Upper lobe of left lung (tissue), 6 donors: Measurements from ENCODE around the gene FRAT1. TPM values are rescaled to one million over a fixed set of nuclear protein-coding genes. Genes with fewer than 3 reads are reported as not detected.
A peak's percentile ranks its signal among the peaks of the same experiment; 100 is the strongest.

Experiments used
- ATAC-seq, 2 donors: fragments of 200-7000 bp; cut with Tn5 transposase; one replicate each; pipeline ENCODE4 v1.9.1; 2022; ENCODE audit warnings: mild to moderate bottlenecking in 2 of 2, moderate library complexity in 2 of 2; ENCODE audit not compliant: low FRiP score in 2 of 2
- DNase-seq, 2 donors: peaks; one replicate each; pipeline ENCODE4 v3.0.0-alpha.2; 2019 to 2020
- H3K27ac ChIP-seq, 4 donors: fragments of 200-600 bp; sonication (generic); one replicate each; pipeline ENCODE4 v1.5.1; 2016 to 2019
- H3K27me3 ChIP-seq, 4 donors: fragments of 200-600 bp; sonication (generic); one replicate each; pipeline ENCODE4 v1.5.1; 2017 to 2019
- H3K36me3 ChIP-seq, 4 donors: fragments of 200-600 bp; sonication (generic); one replicate each; pipeline ENCODE4 v1.5.1; 2016 to 2019
- H3K4me1 ChIP-seq, 4 donors: fragments of 200-600 bp; sonication (generic); one replicate each; pipeline ENCODE4 v1.5.1; 2018 to 2019
- H3K4me3 ChIP-seq, 4 donors: fragments of 200-600 bp; sonication (generic); one replicate each; pipeline ENCODE4 v1.5.1; 2017 to 2019; ENCODE audit warnings: mild to moderate bottlenecking in 2 of 4, moderate library complexity in 1 of 4
- H3K9me3 ChIP-seq, 4 donors: fragments of 200-600 bp; sonication (generic); one replicate each; pipeline ENCODE4 v1.5.1; 2018 to 2019
- CTCF ChIP-seq, 6 experiments: fragments of 450-650 bp in 4 of 6; fragments of 200-600 bp in 2 of 6; sonication (generic) in 2 of 6; IDR thresholded peaks; one replicate each; pipeline ENCODE4 v1.5.1; 2016 to 2019; ENCODE audit warnings: antibody characterized with exemption in 6 of 6
- EP300 ChIP-seq, 4 donors: sonication (generic); formaldehyde crosslinking; IDR thresholded peaks; one replicate each; pipeline ENCODE4 v1.5.1; 2017; ENCODE audit warnings: antibody characterized with exemption in 4 of 4, control low read depth in 2 of 4
- POLR2A ChIP-seq, 4 donors: fragments of 450-650 bp; IDR thresholded peaks; one replicate each; pipeline ENCODE4 v1.5.1; 2016 to 2017; ENCODE audit warnings: antibody characterized with exemption in 4 of 4, mild to moderate bottlenecking in 2 of 4
- POLR2AphosphoS5 ChIP-seq, 2 donors: sonication (generic); formaldehyde crosslinking; IDR thresholded peaks; one replicate each; pipeline ENCODE4 v1.5.1; 2017; ENCODE audit warnings: antibody characterized with exemption in 2 of 2
- WGBS, 2 donors: methylation state at CpG; one replicate each; pipeline ENCODE4 v1.1.5; 2017 to 2018; 5-methylcytosine and 5-hydroxymethylcytosine counted together
- small RNA-seq, 4 donors: library from RNA; depleted of rRNA; stranded (forward); fragments of <200 nt; gene quantifications; one replicate each; pipeline ENCODE3, GENCODE V24; 2016
- total RNA-seq, 6 donors: library from RNA; depleted of rRNA in 4 of 6; stranded (reverse); fragments of >200 nt in 4 of 6; gene quantifications; one replicate each; pipeline versions ENCODE4 v1.1.0 to v1.2.1, GENCODE V29; 2016 to 2021
- donor health status: DM: no; HTN: no; CAD: no; lungs with moderate emphysema.
- donor health status: DM: no; HTN: yes; CAD: no; lungs with severe emphysema.

FRAT1 gene
- total RNA-seq, 6 donors from 2014 or later: 8.9 to 20.2 (median 15.4) TPM

DNA sequence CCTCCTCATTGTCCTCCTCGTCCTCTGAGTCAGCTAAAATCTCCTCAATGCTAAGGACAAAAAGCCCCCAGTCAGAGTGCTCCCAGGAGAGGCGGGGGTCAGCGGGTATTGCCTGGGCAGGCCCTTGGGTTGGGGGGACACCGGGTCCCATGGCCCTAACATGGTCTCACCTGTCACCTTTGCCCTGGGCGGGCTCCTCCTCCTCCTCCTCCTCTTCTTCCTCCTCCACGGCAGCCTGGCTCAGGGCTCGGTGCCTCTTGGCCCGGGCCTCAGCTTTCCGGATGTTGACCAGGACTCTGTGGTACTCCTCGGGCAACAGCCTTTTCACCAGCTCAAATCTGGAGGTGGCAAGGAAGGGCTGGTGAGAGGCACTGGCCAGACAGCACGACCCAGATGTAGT lies 47.5 kb downstream of the FRAT1 start:
- peaks cover 0 to 63% (median 41%) of the 10 kb centered on the region in 4 donors for H3K36me3 ChIP-seq
- H3K4me3 ChIP-seq: no peak overlapping the region
- no peak for ATAC-seq
- peak overlapping the region; percentile 77 to 90 (median 84) for H3K27ac ChIP-seq
- peaks cover 9 to 35% (median 28%) of the 10 kb centered on the region in 4 donors for H3K4me1 ChIP-seq
- DNase-seq: no peak
- H3K27me3 ChIP-seq: no peaks in the 10 kb centered on the region
- 84 to 92% methylated on average over 11 of the region's 11 CpGs for WGBS, 2 donors
- H3K9me3 ChIP-seq: no peaks in the 10 kb centered on the region
- no peak for TF ChIP-seq POLR2AphosphoS5 (IDR thresholded peaks at IDR 0.05)
- TF ChIP-seq EP300 (IDR thresholded peaks at IDR 0.05): no peak
- TF ChIP-seq CTCF (IDR thresholded peaks at IDR 0.05): no peak
- TF ChIP-seq POLR2A (IDR thresholded peaks at IDR 0.05): no peak

DNA sequence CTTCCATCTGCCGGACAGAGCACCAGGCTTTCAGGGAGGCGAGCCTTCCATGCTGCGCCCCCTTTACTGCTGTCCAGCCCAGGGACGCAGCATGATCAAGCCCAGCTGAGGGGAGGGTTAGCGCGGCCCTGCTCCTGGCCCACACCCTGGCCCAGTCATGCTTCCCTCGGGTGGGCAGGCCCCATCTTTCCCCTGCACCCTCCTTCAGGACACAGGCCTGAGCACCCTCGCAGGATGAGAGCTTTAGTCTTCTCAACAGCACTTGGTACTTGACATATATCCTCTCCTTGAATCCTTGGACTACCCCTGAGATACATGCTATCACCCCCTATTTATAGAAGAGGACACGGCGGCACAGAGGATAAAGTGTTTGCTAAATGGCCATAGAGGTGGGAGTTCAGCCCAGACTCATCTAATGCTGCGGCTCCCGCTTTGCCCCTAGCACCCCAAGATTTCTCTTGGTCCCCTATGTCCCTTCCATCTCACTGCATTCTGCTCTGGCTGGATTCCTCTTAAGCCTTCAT lies 48.1 kb downstream of the FRAT1 start:
- Histone ChIP-seq H3K4me1 (peaks cover 9 to 35% (median 27%) of the 10 kb centered on the region in 4 donors), H3K27me3 (no peaks in the 10 kb centered on the region), H3K27ac (peak overlapping the region; percentile 77 to 90 (median 84)), H3K4me3 (no peak overlapping the region), H3K9me3 (no peaks in the 10 kb centered on the region), H3K36me3 (peaks cover 0 to 66% (median 47%) of the 10 kb centered on the region in 4 donors)
- WGBS, 2 donors: 95 to 98% methylated on average over 6 to 12 of the region's 12 CpGs
- ATAC-seq: no peak
- no peak for TF ChIP-seq EP300 (IDR thresholded peaks at IDR 0.05)
- TF ChIP-seq POLR2AphosphoS5 (IDR thresholded peaks at IDR 0.05): no peak
- TF ChIP-seq POLR2A (IDR thresholded peaks at IDR 0.05): no peak
- no peak for TF ChIP-seq CTCF (IDR thresholded peaks at IDR 0.05)
- DNase-seq: no peak

Small RNA genes lying within 50 kb of the gene (small RNA-seq; reads per million reads assigned to genes)
- 0 reads per million in 4 donors for gene RF00017

Other genes with a start within 250 kb of the FRAT1 start
- 1 to 10 TPM in 1 of 6 donors, under 1 TPM in 4, not detected in 1; 0.30 to 1.6 (median 0.54) TPM for gene SLIT1, start 133.3 kb upstream of the FRAT1 start, total RNA-seq
- 10 to 100 TPM in 3 of 6 donors, 1 to 10 TPM in 3; 3.8 to 19.9 (median 10.9) TPM for gene ARHGAP19, start 26.6 kb upstream of the FRAT1 start, total RNA-seq
- 10 to 100 TPM; 19.0 to 33.3 (median 29.5) TPM for gene FRAT2, start 15.5 kb downstream of the FRAT1 start, total RNA-seq
- 10 to 100 TPM; 20.4 to 38.2 (median 28.9) TPM for gene RRP12, start 82.1 kb downstream of the FRAT1 start, total RNA-seq
- gene PGAM1, start 106.9 kb downstream of the FRAT1 start, total RNA-seq: 100 to 1,000 TPM in 5 of 6 donors, 10 to 100 TPM in 1; 55.5 to 184 (median 137) TPM
- 10 to 100 TPM; 19.5 to 30.4 (median 28.1) TPM for gene EXOSC1, start 126.7 kb downstream of the FRAT1 start, total RNA-seq
- 10 to 100 TPM; 40.0 to 84.7 (median 60.1) TPM for gene ZDHHC16, start 126.9 kb downstream of the FRAT1 start, total RNA-seq
- gene MMS19, start 179.2 kb downstream of the FRAT1 start, total RNA-seq: 100 to 1,000 TPM in 1 of 6 donors, 10 to 100 TPM in 5; 62.5 to 148 (median 77.0) TPM
- 10 to 100 TPM; 40.6 to 93.1 (median 67.3) TPM for gene UBTD1, start 179.7 kb downstream of the FRAT1 start, total RNA-seq